Islet of Langerhans (tissue), 1 donor: ENCODE results near the gene SWAP70.

Experiments used
- FAIRE-seq: peaks from one replicate; lab custom pipeline; 2011; peaks lifted over from hg19 to GRCh38; lab: Jason Lieb, UNC

SWAP70 gene

DNA sequence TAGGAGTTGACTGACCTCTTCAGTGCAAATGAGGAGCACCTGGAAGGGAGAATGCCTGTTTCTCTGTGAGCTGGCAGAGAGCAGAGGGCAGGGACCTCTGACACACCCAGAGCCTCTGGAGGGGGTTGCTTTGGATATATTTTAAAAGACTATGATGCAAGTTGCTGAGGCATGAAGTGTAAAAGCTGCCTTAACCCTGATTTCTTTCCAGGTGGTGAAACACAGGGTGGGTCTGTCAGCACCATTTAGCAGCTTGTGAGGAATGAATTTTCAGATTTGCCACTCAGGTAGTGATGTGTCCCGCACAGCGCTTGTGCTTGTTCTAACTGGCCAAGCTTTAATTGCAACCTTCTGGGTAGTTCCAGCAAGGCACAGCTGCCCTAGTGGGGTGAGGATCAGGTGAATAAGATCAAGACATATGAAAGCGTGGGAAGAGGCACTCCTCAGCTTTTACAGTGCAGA lies 90.2 kb downstream of the SWAP70 start:
- no peak for FAIRE-seq

DNA sequence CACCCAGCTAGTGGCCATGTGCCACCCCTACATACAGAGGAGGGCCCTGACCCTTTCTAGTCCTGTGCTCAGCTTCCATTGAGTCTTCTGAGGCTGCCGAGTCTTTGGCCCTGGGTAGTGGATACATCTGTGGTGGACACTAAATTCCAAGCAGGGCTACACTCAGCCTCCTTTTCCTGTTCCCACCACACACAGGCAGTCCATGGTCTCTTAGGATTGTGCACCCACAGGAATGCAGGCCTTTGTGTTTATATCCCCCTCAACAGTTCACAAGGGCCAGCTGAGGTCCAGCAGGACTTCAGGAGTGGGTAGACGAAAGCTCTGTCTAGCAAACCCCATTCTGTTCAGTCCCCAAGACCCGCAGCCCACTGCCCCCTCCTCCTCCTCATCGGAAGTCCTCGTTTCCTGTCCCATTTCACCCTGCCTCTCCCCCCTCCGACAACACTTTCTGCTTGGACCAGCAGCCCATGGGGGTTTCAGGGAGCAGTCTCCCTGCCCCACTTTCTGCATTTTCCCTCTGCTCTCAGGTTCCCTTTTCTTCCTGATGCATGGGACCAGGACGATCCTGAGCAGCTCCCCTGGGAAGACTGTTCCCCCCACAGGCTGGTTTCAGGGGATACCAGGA lies 91.8 kb downstream of the SWAP70 start:
- FAIRE-seq: no peak

DNA sequence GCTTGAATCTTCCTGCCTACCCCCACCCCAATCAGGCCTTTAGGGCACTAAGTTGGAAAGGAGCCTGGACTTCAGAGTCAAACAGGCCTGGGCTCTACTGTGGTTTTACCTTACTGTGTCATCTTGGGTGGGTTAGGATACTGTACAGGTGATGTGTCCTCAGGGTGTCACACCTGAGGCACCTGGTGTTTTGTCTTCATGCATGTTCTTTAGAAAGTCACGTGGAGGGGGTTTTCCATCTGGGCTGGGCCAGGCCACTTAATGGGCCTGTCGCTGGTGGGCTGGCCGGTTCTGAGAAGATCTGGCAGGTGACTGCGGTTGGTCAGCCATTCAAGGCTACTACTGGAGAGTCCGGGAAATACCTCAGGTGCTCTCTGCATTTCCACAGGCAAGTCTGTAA lies 92.6 kb downstream of the SWAP70 start:
- no peak for FAIRE-seq

DNA sequence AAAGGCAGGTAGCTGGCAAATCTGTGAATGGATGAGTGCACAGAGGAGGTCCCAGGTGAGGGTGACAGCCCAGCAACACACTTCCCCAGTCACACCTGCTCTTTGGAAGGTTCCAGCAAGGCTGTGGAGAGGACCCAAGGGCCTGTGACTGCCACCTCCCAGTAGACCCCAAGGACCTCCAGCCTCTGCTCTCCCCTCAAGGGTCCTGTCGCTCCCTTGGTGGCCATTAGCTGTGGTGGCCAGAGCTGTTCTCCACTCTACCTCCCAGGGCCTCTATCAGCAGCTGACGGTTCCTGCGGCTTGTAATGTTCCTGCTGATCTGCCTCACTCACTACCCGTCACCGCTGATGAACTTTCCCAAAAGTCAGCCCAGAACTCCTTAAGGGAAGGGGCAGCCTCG lies 93.0 kb downstream of the SWAP70 start:
- no peak for FAIRE-seq

DNA sequence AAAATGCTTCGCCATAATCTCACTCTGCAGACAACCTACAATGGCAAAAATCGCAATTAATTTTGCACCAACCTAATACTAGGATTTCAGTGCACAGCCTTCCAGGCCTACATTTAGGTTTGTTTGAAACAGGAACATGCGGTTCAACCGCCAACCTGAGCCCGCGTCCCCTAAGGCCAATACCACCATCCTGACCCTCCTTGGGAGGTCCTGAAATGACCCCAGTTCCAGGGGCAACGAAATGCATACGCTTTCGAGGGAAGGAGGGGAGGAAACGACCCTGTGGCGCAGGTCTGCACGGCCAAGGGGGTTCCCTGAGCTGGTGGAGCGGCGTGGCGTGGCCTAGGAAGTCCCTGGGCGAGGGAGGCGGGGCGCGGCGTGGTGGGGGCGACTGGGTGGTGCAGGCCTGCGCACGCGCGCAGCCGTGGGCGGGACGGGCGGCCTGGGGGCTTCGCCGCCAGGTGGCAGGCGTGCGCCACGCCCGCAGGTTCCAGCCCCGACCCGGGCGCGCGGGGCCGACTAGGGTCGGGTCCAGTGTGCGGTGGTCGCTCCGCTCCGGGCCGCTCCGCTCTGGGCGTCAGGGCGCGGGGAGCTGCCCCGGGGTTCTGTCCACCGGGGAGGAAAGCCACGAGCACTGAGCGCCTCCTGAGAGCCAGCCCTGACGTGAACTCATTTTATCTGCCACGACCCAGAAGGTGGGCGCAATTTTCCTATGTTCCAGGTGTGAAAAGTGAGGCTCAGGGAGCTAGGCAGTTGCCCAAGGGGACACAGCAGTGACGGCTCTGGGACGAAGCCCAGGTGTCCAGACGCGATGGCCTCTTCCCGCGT lies 94.1 kb downstream of the SWAP70 start:
- FAIRE-seq: no peak

DNA sequence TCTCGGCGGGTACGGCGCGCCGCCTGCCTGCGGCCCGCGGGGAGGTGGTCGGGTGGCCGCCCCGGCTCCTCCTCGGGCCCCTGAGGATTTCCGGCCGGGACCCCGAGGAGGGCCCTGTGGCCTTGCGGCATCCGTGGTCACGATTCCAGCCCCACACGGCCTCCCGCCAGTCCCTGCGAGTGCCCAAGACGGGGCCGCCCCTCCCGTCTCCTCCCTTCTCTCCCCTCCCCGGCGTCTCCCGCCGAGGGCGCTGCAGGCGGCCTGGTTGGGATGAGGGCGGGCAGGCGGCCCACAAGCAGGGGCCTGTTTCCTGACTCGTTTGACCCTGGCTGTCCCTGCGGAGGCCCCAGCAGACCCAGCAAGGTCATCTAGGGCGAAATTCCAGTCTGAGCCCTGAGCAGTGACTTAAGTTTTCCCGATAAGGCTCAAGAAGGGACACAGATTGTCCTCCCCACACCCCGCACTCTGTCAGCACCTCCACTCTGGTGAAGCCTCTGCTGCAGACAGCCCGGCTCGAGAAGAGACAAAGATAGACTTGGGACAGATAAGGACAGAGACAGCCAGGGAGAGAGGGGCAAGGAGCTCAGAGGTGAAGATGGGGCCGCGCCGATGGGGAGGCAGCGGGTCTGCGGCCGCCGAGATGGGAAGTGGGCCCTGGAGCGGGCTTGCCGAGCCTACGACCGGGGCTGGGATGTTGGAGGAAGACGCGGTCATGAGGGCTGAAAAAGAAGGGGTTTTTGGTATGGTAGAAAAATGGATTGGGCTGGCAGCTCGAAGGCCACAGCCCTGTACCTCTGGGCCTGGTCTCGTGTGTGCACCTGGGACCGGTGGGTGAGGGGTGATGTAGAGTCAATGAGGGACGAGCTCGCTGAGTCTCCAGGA lies 95.0 kb downstream of the SWAP70 start:
- FAIRE-seq: no peak

DNA sequence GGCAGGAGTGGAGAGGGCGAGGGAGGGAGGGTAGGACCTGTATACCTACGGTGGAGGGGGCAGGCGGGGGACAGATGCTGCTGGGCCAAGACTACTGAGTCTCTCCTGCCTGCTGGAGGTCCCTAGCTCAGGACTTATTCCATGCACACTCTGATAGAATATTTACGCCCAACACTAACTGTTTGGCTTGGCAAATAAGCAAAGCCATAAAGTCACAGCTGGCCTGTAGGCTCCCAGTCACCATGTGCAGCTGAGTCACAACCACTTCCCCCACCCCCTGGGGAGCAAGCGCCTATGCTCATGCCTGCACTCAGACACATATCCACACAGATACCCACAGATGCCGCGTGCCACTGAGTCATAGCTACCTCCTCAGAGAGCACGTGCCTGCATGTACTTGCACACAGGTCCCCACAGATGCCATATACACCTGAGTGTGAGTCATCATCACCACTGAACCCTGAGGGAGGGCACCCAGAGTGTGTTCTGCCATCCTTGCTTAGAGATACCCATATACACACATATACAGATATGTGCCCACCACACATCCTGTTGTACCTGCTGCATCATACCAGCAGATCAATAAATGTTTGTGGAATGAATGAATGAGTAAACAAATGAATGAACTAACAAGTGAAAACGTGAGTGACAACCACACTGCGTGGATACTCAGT lies 95.8 kb downstream of the SWAP70 start:
- FAIRE-seq: no peak

DNA sequence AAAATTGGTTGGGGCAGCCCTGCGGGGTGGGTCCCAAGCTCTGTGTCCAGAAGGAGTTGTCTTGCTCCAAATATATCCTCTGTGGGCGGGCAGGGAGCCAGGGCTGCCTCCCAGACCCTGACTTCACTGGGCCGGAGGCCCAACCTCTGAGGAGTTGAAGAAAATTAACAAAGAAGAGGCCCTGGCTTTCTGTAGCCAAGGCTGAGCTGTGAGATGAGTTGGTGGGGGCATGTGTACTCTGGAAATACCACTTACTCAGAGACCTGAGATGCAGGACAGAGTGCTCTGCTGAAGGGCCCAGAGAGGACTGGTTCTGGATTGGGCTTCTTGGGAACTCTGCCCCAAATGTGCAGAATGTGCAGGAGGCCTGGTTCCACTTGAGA lies 96.3 kb downstream of the SWAP70 start:
- FAIRE-seq: no peak

DNA sequence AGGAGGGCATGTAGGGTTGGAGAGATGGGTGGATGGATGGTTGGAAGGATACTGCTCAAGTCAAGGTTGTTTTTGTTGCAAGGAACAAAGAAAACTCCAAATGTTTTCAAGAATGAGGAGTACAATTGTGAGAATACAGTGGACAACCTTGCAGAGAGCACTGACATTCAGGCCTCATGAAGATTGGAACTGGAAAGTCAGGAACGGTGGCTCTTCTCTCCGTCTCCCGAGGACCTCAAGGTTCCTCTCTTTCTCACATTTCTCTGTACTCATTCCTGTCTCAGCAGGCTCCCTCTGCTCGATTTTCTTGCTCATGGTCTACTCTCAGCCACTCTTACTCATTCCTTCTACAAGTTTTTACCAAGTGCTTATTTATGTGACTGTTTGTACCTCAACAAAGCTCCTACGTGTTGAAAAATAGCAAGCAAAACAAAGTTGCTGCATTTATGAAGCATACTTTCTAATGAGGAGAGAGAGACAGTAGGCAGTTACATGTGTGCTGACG lies 97.6 kb downstream of the SWAP70 start:
- no peak for FAIRE-seq

DNA sequence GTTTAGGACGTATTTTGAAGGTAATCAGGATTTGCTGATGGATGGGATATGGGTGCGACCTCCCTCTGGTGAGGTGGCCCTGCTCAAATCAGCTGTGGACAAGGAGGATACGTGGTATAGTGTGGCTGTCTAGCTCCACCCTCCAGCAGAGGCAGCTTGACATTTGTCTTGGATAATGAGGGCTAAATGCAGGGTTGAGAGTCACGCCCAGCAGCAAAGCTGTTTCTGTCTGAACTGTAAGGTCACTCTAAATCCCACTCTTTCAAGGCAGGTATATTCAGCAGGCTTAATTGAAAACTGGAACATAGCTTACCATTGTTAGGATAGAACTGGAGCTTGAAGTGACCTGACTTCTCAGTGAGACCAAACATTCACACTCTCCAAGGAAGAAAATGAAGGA lies 98.7 kb downstream of the SWAP70 start:
- no peak for FAIRE-seq

DNA sequence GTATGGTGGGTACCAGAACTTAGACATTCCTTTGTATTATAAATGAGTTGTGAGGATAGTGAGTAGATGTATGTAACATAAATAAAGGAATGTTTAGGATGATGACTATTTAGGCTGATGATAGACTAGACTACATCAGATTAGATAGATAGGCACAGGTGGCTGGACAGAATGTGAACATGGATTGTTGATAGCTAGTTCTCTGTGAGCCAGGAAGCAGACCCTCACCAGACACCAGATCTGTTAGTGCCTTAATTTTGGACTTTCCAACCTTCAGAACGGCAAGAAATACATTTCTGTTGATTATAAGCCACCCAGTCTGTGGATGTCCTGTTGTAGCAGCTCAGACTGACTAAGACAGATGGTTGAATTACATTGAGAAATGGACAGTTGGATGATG lies 99.4 kb downstream of the SWAP70 start:
- no peak for FAIRE-seq

DNA sequence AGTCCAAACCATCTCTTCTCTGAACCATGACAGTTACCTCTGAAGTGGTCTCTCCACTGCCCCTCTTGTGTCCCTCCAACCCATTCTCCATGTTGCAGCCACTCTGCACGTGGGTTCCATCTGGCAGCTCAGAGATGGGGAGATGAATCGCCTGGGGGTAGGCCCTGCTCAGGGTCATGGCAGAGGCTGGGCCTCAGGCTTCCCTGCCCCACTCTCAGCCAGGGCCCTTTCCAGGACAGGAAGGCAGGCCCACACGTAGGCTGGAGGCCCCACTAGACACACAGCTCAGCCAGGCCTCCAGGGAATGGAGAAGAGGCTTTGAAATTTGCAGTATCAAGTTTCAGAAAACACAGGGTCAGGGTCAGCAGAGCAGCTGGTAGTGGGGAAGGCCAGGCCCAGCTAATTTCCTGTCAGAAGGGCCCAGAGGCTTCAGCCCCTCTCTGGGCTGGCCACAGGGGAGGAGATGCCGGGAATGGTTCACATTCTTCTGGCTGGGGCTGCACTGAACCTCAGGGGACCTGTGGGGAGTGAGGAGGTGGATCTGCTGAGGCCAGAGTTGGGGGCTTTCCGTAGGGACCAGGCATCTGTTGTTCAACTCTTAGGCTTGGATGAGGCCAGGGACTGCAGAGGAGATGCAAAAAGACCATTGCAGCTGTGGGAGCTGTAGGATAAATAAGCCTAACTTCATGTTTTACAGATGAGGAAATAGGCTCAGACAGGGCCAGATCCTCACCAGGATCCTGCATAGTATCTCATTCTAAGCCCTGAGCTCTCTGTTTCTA lies 101.6 kb downstream of the SWAP70 start:
- FAIRE-seq: no peak

DNA sequence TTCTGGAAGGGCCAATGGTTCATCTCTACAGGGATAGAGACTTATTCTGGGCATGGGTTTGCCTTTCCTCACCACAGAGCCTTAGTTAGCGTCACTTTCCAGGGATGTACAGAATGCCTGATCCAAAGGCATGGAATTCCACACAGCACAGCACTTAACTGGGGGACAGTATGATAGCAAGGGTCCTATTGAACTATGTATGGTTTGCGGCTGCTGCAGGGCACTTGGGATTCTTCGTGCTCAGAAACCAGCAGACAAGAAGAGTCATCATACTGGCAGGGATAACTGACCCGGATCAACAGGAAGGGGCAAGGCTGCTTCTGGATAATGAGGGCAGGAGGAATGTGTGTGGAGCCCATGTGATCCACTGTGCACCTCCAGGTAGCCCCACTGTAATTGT lies 105.7 kb downstream of the SWAP70 start:
- no peak for FAIRE-seq

DNA sequence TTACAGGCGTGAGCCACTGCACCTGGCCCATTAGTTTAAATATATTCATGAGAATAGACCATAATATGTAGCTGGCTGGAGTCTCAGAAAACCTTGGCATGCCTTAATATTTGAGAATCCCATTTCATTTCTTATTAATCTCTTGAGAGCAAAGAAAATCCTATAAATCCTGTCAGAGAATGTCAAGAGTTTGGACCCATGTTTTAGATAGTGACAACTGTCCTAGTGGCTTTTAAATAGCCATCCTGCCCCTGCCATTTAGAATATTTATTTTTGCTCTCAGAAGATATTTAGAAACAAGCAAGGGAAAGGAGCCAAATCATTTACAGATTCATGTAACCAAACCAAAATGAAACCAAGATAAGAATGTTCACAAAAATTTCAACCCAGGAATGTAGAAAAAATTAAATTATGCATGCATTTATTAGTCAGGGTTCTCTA lies 107.2 kb downstream of the SWAP70 start:
- no peak for FAIRE-seq

DNA sequence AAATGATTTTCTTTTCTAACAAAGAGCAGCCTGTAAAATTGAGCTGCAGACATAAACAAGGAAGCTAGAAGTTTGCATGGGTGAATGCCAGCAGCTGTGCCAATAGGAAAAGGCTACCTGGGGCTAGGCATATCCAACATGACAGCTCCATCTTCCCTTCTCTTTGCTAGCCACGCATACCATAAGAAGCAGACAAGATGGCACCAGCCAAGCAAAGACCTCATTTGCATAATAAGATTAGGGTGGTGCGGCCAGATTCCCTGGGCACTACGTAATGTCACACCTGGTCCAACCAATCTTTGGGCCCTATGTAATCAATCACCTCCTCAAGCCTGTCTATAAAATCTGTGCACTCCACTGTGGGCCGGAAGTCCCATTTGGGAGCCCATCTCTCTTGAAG lies 108.3 kb downstream of the SWAP70 start:
- FAIRE-seq: no peak

DNA sequence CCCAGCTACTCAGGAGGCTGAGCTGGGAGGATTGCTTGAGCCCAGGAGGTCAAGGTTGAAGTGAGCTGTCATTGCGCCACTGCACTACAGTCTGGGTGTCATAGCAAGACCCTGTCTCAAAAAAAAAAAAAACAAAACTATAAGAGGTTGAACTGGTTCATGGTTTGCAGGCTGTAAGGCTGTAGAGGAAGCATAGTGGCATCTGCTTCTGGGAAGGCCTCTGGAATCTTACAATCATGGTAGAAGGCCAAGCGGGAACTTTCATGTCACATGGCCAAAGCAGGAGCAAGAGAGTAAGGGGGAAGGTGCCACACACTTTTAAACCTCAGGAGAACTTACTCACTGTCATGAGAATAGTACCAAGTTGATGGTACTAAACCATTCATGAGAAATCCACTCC lies 109.6 kb downstream of the SWAP70 start:
- no peak for FAIRE-seq

DNA sequence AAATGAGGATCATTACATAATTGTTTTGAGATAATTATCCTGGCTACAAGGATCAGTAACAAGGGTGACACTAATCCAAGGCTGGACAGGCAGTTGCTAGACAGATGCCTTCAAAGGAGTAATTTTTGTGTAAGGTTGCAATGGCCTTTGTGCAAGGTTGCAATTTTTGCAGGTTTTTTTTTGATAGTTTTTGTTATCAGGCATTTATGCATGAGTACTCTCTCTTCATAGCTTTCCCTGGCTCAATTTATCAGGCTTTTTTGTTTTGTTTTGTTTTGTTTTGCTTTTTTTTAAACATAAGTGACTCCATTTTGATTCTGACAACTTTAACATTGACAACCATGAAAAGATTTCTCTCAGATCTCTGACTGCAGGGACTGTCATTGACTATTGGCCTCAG lies 110.2 kb downstream of the SWAP70 start:
- FAIRE-seq: no peak

DNA sequence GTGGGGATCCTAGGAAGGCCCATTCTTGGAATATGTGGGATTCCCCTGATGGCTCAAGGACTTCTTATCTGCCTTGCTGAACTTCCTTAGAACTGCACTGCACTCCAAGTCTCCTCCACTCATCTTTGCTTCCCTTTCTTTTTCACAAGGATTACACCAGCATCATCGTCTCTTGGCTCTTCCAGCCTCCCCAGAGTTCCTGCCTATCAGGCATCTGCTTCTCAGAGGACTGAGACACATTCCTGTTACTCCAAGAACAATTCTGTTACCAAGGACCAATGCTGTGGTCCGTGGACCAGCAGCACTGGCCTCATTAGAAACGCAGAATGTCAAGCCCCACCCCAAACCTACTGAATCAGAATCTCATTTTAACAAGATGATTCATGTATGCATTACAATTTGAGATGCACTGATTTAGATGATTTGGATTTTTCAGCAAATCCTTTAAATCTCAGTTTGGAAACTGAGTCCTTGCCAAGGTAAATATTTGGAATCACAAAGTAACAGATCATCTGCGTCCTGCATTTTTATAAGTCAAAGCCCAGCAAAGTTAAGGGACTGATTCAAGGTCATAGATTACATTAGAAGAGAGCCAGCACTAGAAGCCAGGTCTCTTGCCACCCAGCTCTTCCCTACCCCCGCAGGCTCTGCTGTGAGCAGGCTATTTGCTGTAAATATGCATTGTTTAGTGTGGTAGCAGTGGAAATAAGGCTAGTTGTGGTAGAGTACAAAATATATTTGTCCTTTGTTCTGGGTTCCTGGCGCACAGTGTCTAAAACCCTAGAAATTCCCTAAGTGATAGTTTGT lies 110.9 kb downstream of the SWAP70 start:
- FAIRE-seq: no peak

DNA sequence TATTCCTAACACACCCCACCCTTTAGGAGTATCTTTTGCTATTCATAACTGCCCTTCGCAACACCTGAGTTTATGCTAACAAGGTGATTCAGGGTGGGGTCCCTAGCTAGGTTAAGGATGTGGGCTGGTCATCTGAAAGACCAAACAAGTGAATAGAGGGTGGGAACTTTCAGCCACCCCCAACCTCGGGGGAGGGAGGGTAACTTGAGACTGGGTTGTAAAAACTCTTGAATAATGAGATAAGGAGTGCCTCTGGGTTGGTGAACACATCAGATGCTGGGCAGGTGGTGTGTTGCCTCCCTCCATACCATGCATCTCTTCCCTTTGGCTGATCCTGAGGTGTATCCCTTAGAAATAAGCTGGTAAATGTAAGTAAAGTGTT lies 111.5 kb downstream of the SWAP70 start:
- FAIRE-seq: no peak

DNA sequence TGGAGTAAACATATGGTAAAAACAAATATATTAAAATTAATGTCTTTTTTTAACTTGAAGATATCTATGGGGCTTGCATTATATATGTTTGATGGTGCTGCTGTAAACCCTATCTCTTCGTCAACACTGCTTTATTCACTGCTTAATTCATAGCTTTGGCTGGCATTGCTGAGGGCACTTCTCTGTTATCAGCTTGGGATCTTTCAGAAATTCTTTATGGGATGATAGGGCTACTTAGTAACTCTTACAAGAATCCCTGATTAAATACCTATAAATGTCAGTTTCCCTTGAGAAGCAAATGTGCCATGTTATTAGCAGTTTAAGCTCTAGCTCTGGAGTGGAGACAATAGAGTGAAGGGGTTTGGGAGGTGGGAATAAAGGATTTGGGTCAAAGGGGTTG lies 112.3 kb downstream of the SWAP70 start:
- FAIRE-seq: no peak

DNA sequence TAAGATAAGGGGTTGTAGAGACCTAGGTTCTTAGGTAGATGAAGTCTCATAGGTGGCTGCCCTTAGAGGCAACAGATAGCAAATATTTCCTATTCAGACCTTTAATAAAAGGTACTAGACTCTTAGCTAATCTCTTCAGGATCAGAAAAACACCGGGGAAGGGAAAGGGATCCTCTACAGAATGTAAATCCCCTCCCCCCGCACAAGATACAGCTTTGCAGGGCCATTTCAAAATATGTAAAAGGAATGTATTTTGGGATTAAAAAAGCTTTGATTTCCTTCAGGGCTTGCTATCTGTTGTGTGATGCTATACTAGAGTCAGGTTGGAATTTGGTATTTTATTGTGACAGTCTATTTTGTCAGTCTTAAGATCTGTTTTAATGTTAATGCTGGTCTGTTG lies 113.2 kb downstream of the SWAP70 start:
- FAIRE-seq: no peak
